Panc1 (cell line): ENCODE results near the gene SPECC1L.

Source experiments
- POLR2AphosphoS5 ChIP-seq: IDR thresholded peaks from 2 replicates; pipeline ENCODE4 v1.6.1; 2012; ENCODE audit warnings: mild to moderate bottlenecking, low read depth, low read length, moderate library complexity
- TF ChIP-seq, protein P1 (sequence below): fragments of 450-650 bp; IDR thresholded peaks from 2 replicates; pipeline ENCODE4 v1.5.1; 2017; ENCODE audit warnings: mild to moderate bottlenecking

DNA sequence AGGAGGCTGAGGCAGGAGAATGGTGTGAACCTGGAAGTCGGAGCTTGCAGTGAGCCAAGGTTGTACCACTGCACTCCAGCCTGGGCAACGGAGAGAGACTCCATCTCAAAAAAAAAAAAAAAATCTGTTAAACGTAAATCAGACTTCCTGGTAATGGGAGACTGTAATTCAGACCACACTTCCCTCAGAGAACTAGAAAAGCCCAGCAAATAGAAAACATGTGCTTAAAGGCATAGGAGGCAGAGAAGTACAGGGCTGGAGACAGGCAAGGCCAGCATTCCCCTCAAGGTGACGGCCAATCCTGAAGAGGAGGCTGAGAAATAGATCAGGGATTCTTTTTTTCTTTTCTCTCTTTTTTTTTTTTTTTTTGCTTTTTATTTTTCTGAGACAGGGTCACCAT is 34.0 kb upstream of the SPECC1L start:
- TF ChIP-seq, protein P1, sequence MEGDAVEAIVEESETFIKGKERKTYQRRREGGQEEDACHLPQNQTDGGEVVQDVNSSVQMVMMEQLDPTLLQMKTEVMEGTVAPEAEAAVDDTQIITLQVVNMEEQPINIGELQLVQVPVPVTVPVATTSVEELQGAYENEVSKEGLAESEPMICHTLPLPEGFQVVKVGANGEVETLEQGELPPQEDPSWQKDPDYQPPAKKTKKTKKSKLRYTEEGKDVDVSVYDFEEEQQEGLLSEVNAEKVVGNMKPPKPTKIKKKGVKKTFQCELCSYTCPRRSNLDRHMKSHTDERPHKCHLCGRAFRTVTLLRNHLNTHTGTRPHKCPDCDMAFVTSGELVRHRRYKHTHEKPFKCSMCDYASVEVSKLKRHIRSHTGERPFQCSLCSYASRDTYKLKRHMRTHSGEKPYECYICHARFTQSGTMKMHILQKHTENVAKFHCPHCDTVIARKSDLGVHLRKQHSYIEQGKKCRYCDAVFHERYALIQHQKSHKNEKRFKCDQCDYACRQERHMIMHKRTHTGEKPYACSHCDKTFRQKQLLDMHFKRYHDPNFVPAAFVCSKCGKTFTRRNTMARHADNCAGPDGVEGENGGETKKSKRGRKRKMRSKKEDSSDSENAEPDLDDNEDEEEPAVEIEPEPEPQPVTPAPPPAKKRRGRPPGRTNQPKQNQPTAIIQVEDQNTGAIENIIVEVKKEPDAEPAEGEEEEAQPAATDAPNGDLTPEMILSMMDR, result no peak
- TF ChIP-seq POLR2AphosphoS5, result no peak
